ENCODE results near the gene LY6G6C.

DNA sequence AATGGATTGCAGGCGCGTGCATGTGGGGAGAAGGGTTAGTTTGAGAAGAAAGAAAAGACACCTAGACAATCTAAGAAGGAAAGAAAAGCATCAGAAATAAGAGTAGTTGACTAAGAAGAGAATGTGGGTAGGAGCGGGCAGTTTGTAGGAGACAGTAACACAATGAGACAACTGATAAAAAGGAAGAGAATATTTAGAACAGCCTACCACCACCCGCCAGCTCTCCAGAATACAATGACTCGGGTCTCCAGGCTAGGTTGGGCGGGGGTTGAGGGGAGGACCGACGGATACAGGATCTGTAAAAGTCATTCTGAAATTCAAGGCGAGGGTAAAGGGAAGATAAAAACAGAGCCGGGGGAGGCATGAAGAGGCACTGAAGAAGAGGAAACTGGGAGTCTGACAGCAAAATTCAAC, 19.1 kb downstream of the LY6G6C start:
- TF ChIP-seq POLR2A (IDR thresholded peaks at IDR 0.05), result no peak
- TF ChIP-seq, protein P1, sequence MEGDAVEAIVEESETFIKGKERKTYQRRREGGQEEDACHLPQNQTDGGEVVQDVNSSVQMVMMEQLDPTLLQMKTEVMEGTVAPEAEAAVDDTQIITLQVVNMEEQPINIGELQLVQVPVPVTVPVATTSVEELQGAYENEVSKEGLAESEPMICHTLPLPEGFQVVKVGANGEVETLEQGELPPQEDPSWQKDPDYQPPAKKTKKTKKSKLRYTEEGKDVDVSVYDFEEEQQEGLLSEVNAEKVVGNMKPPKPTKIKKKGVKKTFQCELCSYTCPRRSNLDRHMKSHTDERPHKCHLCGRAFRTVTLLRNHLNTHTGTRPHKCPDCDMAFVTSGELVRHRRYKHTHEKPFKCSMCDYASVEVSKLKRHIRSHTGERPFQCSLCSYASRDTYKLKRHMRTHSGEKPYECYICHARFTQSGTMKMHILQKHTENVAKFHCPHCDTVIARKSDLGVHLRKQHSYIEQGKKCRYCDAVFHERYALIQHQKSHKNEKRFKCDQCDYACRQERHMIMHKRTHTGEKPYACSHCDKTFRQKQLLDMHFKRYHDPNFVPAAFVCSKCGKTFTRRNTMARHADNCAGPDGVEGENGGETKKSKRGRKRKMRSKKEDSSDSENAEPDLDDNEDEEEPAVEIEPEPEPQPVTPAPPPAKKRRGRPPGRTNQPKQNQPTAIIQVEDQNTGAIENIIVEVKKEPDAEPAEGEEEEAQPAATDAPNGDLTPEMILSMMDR (IDR thresholded peaks at IDR 0.05), result no peak
- no peak for TF ChIP-seq POLR2AphosphoS5 (IDR thresholded peaks at IDR 0.05)

All from sigmoid colon (tissue), 4 donors.